Omental fat pad (tissue), 4 donors: ENCODE results near the gene SERTAD3. TPM values are rescaled to one million over a fixed set of nuclear protein-coding genes. Genes with fewer than 3 reads are reported as not detected.

Source experiments
- ATAC-seq: fragments of 150-250 bp; one replicate; pipeline ENCODE4 v1.9.1; 2016; ENCODE audit warnings: mild to moderate bottlenecking, moderate library complexity; ENCODE audit not compliant: low FRiP score
- DNase-seq: peaks from one replicate; pipeline ENCODE4 v3.0.0-alpha.2; 2019; ENCODE audit warnings: low spot score
- CTCF ChIP-seq, 3 donors: fragments of 450-650 bp; IDR thresholded peaks; one replicate each; pipeline ENCODE4 v1.5.1; 2016 to 2017; ENCODE audit warnings: antibody characterized with exemption in 3 of 3, mild to moderate bottlenecking in 3 of 3, moderate library complexity in 2 of 3
- total RNA-seq, 4 donors: library from RNA; depleted of rRNA; stranded (reverse); fragments of >200 nt; gene quantifications; one replicate each; pipeline ENCODE4 v1.1.0, GENCODE V29; 2016

SERTAD3 gene
- total RNA-seq, 4 donors from 2014 or later, result 18.5 to 37.3 (median 23.7) TPM

DNA sequence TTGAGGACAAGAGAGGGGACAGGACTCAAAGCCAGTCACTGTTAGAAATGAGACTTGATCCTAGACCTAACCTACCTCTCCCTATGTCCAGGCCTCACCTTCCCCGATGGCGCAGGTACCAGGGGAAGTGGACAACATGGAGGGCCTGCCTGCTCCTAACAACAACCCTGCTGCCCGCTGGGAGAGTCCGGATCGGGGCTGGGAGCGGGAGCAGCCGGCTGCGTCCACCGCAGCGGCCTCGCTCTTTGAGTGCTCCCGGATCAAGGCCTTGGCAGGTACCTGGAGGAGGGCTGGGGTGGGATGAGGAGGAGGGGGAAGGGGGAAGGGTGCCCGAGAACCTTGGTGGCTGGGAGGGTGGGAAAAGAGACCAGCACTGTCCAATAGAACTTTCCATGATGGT is 28.4 kb upstream of the SERTAD3 start:
- ATAC-seq (no peak), DNase-seq (no peak)
- no peak for TF ChIP-seq CTCF (IDR thresholded peaks at IDR 0.05)

DNA sequence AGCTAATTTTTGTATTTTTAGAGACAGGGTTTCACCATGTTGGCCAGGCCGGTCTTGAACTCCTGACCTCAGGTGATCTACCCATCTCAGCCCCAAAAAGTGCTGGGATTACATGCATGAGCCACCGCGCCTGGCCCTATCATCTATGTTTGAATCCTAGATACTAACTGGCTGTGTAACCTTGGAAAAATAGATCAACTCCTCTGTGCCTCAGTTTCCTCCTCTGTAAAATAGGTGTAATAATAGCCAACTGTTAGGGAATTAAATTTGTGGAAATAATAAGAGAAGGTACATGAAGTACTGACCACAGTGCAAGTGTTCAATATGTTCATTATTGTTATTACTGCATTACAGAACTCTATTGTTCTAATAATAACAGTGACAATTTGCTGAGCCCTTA is 27.0 kb upstream of the SERTAD3 start:
- ATAC-seq, result no peak
- DNase-seq, result no peak
- no peak for TF ChIP-seq CTCF (IDR thresholded peaks at IDR 0.05)

DNA sequence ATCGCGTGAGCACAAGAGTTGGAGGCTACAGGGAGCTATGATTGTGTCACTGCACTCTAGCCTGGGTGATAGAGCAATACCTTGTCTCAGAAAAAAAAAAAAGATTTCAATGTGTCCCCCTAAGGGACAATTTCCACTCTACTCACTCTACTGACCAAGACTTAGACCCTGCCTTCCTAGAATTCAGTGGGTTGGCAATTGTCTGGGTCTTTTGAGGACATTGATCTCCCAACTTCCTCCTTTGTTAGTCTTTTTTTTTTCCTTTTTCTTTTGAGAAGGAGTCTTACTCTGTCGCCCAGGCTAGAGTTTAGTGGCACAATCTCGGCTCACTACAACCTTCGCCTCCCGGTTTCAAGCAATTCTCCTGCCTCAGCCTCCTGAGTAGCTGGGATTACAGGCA is 24.9 kb upstream of the SERTAD3 start:
- DNase-seq (no peak), ATAC-seq (no peak)
- no peak for TF ChIP-seq CTCF (IDR thresholded peaks at IDR 0.05)

GRCh38 chr19:40466985-40467734 is 23.0 kb upstream of the SERTAD3 start, which contains the start of gene SPTBN4:
SPTBN4 (plus strand) TSS chr19:40467001; CDS start chr19:40472622, 5,621 bp downstream.
- no peak for DNase-seq
- TF ChIP-seq CTCF (IDR thresholded peaks at IDR 0.05), result no peak
- no peak for ATAC-seq

GRCh38 chr19:40466219-40466984 is 22.3 kb upstream of the SERTAD3 start:
- DNase-seq, result peak; percentile 42
- TF ChIP-seq CTCF (IDR thresholded peaks at IDR 0.05), result no peak

DNA sequence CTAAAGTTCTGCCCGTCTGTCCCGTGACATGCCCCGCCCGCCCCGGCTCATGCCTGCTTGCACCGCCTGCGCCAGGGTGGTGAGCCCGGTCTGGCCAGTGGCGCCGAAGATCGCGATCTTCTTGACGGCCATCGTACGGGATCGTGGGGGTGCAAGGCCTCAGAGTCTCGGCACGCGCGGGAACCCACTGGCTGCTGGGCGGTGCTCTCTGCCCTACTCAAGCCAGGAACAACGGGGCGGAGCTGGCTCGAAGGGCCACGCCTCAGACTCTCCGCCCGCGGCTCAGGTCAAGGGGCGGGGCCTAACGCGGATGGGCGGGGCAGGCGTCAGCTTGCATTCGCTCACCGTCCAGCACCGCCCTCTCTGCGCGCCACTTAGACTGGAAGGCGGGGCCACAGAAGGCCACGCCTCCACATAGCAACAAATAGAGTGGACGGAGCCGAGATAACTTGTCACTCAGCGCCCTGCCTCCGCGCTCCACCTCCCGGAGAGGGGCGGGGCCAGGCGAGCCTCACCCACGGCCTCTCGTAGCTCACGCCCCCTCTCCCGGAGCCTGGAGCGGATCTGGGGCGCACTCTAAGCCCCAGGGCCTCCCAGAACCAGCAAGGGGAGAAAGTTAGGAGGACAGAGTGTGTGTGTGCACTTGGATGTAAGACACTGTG is 21.6 kb upstream of the SERTAD3 start, which contains the start of gene BLVRB:
BLVRB (minus strand) TSS at position 189 of the 662 bp plus-strand sequence; CDS start at position 132, 57 bp downstream.
- TF ChIP-seq CTCF (IDR thresholded peaks at IDR 0.05), result no peak
- DNase-seq (peak; percentile 99), ATAC-seq (peak; percentile 97)

More at GRCh38 chr19:40466219-40466984, 22.3 kb upstream of the SERTAD3 start:
- ATAC-seq, result no peak
